HepG2 (cell line): Measurements from ENCODE around the gene SYT7. TPM values are rescaled to one million over a fixed set of nuclear protein-coding genes. Genes with fewer than 3 reads are reported as not detected.
A peak's percentile ranks its signal among the peaks of the same experiment; 100 is the strongest.

Experiments
- HES4 ChIP-seq: sonication (generic); formaldehyde crosslinking; IDR thresholded peaks from 2 replicates; pipeline ENCODE4 v1.9.0; 2021; ENCODE audit warnings: mild to moderate bottlenecking, missing genetic modification reagents, borderline replicate concordance
- HHEX ChIP-seq: IDR thresholded peaks from 2 replicates; pipeline ENCODE4 v1.6.1; 2016; ENCODE audit warnings: control low read depth
- HNRNPLL ChIP-seq: fragments of 200-400 bp; formaldehyde crosslinking; IDR thresholded peaks from 2 replicates; pipeline ENCODE4 v1.6.1; 2017; ENCODE audit warnings: mild to moderate bottlenecking, low read depth, low read length; ENCODE audit not compliant: poor library complexity, severe bottlenecking
- LCORL ChIP-seq, 2 experiments: fragments of 450-650 bp in 1 of 2; sonication (generic) in 1 of 2; formaldehyde crosslinking in 1 of 2; IDR thresholded peaks; 2 replicates each; pipeline versions ENCODE4 v1.5.0 to v1.6.1; 2017 to 2020; ENCODE audit warnings: antibody characterized with exemption in 1 of 2, missing genetic modification reagents in 1 of 2
- MLLT10 ChIP-seq: sonication (generic); formaldehyde crosslinking; IDR thresholded peaks from 2 replicates; pipeline ENCODE4 v1.4.0; 2020; ENCODE audit warnings: missing genetic modification reagents
- NFE2L1 ChIP-seq: sonication (generic); formaldehyde crosslinking; IDR thresholded peaks from 2 replicates; pipeline ENCODE4 v1.4.0; 2020; ENCODE audit warnings: missing genetic modification reagents, mild to moderate bottlenecking, borderline replicate concordance
- NONO ChIP-seq, 2 experiments: fragments of 450-650 bp in 1 of 2; sonication (generic) in 1 of 2; formaldehyde crosslinking in 1 of 2; IDR thresholded peaks in 1 of 2; conservative IDR thresholded peaks in 1 of 2; 2 replicates each; pipeline versions ENCODE4 v1.6.1 to v1.8.0; 2017 to 2022; ENCODE audit warnings: mild to moderate bottlenecking in 1 of 2, missing genetic modification reagents in 1 of 2, moderate library complexity in 1 of 2
- RFXANK ChIP-seq: IDR thresholded peaks from 2 replicates; pipeline ENCODE4 v1.6.1; 2016
- WIZ ChIP-seq: sonication (generic); formaldehyde crosslinking; IDR thresholded peaks from 2 replicates; pipeline ENCODE4 v1.5.1; 2020; ENCODE audit warnings: mild to moderate bottlenecking, missing genetic modification reagents
- ZBTB7B ChIP-seq: sonication (generic); formaldehyde crosslinking; IDR thresholded peaks from 2 replicates; pipeline ENCODE4 v1.4.0; 2020; ENCODE audit warnings: missing genetic modification reagents
- ZMYM3 ChIP-seq: sonication (generic); formaldehyde crosslinking; IDR thresholded peaks from 2 replicates; pipeline ENCODE4 v1.5.1; 2020; ENCODE audit warnings: mild to moderate bottlenecking, missing genetic modification reagents
- ZNF121 ChIP-seq: sonication (generic); formaldehyde crosslinking; IDR thresholded peaks from 2 replicates; pipeline ENCODE4 v1.5.0; 2020; ENCODE audit warnings: mild to moderate bottlenecking, missing genetic modification reagents
- ZNF7 ChIP-seq: IDR thresholded peaks from 2 replicates; pipeline ENCODE4 v1.6.1; 2016; ENCODE audit warnings: missing biosample characterization, missing genetic modification reagents
- ZNF766 ChIP-seq: sonication (generic); formaldehyde crosslinking; IDR thresholded peaks from 2 replicates; pipeline ENCODE4 v1.5.0; 2020; ENCODE audit warnings: missing genetic modification reagents, borderline replicate concordance
- ZXDC ChIP-seq: sonication (generic); formaldehyde crosslinking; IDR thresholded peaks from 2 replicates; pipeline ENCODE4 v1.5.0; 2020; ENCODE audit warnings: mild to moderate bottlenecking, missing genetic modification reagents
- polyA plus RNA-seq, 8 experiments: library from polyadenylated mRNA; depleted of rRNA in 3 of 8; stranded (reverse) in 7 of 8; unstranded in 1 of 8; fragments of >200 nt; fragmentation: Illumina TruSeq in 4 of 8; extraction: Trizol in 4 of 8; gene quantifications; 2 replicates each; pipeline versions ENCODE4 v1.2.1 to v1.2.3, GENCODE V29; 2011 to 2016; ENCODE audit warnings: low read depth in 4 of 8, missing spikeins in 1 of 8, mixed read lengths in 1 of 8; ENCODE audit not compliant: insufficient read depth in 1 of 8
- total RNA-seq, 5 experiments: library from RNA; depleted of rRNA; stranded (reverse); fragments of >200 nt; fragmentation: Illumina TruSeq; extraction: Trizol; gene quantifications; 2 replicates each; pipeline ENCODE4 v1.2.3, GENCODE V29; 2016; ENCODE audit warnings: low read depth in 1 of 5
- TF ChIP-seq, protein P1 (sequence below): sonication (generic); formaldehyde crosslinking; IDR thresholded peaks from 2 replicates; pipeline ENCODE4 v1.4.0; 2020; ENCODE audit warnings: missing genetic modification reagents
- TF ChIP-seq, protein P2 (sequence below): sonication (generic); formaldehyde crosslinking; IDR thresholded peaks from 2 replicates; pipeline ENCODE4 v1.5.0; 2020; ENCODE audit warnings: missing genetic modification reagents
- TF ChIP-seq, protein P3 (sequence below): sonication (generic); formaldehyde crosslinking; IDR thresholded peaks from 2 replicates; pipeline ENCODE4 v1.4.0; 2020; ENCODE audit warnings: missing genetic modification reagents, low read depth, mild to moderate bottlenecking, borderline replicate concordance
- TF ChIP-seq, protein P4 (sequence below): sonication (generic); formaldehyde crosslinking; IDR thresholded peaks from 2 replicates; pipeline ENCODE4 v1.4.0; 2020; ENCODE audit warnings: missing genetic modification reagents

The SYT7 gene
- total and polyA plus RNA-seq, 2 of the 13 experiments (the other 11 are each of a cell fraction or from before 2014, with no cell fraction given) = 1.4 to 4.4 TPM

DNA sequence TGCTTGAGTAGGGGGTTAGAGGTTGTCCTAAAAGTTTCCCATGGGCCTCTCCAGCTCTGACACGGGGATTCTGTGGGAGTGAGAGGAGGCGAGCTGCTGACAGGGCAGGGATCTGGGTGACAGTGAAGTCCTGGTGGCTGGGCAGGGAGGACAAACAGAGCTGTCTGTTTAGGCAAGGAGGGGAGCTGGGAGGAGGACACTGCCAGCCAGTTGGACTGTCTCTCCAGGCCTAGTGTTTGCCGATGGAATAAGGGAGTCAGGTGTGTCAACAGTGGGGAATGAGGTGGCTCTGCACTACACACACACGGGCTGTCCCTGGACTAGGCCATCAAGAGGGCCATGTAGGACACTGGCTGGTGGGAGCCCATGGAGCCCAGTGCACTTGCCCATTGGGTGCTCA lies 20.6 kb upstream of the SYT7 start (continued):
- no peak for TF ChIP-seq ZXDC (CRISPR knock-in tag)
- TF ChIP-seq ZNF766 (CRISPR knock-in tag) = no peak
- TF ChIP-seq HNRNPLL = no peak
- no peak for TF ChIP-seq NFE2L1 (CRISPR knock-in tag)
- peak; percentile 65; the same call in 1 of the 2 replicates for TF ChIP-seq WIZ
- TF ChIP-seq ZMYM3 = peak; percentile 63; the same call in 1 of the 2 replicates
- TF ChIP-seq HHEX = peak; percentile 62; the same call in 1 of the 2 replicates
- TF ChIP-seq RFXANK = no peak
- TF ChIP-seq ZNF121 (CRISPR knock-in tag) = no peak; the same call in 1 of the 2 replicates
- TF ChIP-seq NONO (IDR thresholded peaks at IDR 0.05) = no peak
- peak; percentile 67 for TF ChIP-seq NONO (CRISPR knock-in tag; conservative IDR thresholded peaks at IDR 0.05)
- TF ChIP-seq, protein P1, sequence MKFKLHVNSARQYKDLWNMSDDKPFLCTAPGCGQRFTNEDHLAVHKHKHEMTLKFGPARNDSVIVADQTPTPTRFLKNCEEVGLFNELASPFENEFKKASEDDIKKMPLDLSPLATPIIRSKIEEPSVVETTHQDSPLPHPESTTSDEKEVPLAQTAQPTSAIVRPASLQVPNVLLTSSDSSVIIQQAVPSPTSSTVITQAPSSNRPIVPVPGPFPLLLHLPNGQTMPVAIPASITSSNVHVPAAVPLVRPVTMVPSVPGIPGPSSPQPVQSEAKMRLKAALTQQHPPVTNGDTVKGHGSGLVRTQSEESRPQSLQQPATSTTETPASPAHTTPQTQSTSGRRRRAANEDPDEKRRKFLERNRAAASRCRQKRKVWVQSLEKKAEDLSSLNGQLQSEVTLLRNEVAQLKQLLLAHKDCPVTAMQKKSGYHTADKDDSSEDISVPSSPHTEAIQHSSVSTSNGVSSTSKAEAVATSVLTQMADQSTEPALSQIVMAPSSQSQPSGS (CRISPR knock-in tag) = peak; percentile 41; the same call in 1 of the 2 replicates
- TF ChIP-seq, protein P2, sequence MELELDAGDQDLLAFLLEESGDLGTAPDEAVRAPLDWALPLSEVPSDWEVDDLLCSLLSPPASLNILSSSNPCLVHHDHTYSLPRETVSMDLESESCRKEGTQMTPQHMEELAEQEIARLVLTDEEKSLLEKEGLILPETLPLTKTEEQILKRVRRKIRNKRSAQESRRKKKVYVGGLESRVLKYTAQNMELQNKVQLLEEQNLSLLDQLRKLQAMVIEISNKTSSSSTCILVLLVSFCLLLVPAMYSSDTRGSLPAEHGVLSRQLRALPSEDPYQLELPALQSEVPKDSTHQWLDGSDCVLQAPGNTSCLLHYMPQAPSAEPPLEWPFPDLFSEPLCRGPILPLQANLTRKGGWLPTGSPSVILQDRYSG = no peak
- TF ChIP-seq LCORL (IDR thresholded peaks at IDR 0.05) = no peak
- peak; percentile 96 for TF ChIP-seq LCORL (CRISPR knock-in tag; IDR thresholded peaks at IDR 0.05)
- TF ChIP-seq ZNF7 (CRISPR knock-in tag) = 0 out of 2 replicates have a peak, but pooled peaks have one; percentile 41
- TF ChIP-seq, protein P3, sequence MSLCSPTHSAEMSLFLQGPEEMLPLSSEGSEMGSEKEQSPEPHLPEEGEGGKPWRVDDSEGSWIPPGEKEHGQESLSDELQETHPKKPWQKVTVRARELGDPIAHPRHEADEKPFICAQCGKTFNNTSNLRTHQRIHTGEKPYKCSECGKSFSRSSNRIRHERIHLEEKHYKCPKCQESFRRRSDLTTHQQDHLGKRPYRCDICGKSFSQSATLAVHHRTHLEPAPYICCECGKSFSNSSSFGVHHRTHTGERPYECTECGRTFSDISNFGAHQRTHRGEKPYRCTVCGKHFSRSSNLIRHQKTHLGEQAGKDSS = no peak
- no peak for TF ChIP-seq HES4 (CRISPR knock-in tag)
- TF ChIP-seq, protein P4, sequence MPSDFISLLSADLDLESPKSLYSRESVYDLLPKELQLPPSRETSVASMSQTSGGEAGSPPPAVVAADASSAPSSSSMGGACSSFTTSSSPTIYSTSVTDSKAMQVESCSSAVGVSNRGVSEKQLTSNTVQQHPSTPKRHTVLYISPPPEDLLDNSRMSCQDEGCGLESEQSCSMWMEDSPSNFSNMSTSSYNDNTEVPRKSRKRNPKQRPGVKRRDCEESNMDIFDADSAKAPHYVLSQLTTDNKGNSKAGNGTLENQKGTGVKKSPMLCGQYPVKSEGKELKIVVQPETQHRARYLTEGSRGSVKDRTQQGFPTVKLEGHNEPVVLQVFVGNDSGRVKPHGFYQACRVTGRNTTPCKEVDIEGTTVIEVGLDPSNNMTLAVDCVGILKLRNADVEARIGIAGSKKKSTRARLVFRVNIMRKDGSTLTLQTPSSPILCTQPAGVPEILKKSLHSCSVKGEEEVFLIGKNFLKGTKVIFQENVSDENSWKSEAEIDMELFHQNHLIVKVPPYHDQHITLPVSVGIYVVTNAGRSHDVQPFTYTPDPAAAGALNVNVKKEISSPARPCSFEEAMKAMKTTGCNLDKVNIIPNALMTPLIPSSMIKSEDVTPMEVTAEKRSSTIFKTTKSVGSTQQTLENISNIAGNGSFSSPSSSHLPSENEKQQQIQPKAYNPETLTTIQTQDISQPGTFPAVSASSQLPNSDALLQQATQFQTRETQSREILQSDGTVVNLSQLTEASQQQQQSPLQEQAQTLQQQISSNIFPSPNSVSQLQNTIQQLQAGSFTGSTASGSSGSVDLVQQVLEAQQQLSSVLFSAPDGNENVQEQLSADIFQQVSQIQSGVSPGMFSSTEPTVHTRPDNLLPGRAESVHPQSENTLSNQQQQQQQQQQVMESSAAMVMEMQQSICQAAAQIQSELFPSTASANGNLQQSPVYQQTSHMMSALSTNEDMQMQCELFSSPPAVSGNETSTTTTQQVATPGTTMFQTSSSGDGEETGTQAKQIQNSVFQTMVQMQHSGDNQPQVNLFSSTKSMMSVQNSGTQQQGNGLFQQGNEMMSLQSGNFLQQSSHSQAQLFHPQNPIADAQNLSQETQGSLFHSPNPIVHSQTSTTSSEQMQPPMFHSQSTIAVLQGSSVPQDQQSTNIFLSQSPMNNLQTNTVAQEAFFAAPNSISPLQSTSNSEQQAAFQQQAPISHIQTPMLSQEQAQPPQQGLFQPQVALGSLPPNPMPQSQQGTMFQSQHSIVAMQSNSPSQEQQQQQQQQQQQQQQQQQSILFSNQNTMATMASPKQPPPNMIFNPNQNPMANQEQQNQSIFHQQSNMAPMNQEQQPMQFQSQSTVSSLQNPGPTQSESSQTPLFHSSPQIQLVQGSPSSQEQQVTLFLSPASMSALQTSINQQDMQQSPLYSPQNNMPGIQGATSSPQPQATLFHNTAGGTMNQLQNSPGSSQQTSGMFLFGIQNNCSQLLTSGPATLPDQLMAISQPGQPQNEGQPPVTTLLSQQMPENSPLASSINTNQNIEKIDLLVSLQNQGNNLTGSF (CRISPR knock-in tag) = no peak
- TF ChIP-seq MLLT10 (CRISPR knock-in tag) = no peak
- no peak for TF ChIP-seq ZBTB7B (CRISPR knock-in tag)
